ENCODE measurements around the gene TPD52L2. TPM values are rescaled to one million over a fixed set of nuclear protein-coding genes. Genes with fewer than 3 reads are reported as not detected.

TPD52L2 gene
- total RNA-seq, 1 experiment from 2014 or later = 149 TPM

DNA sequence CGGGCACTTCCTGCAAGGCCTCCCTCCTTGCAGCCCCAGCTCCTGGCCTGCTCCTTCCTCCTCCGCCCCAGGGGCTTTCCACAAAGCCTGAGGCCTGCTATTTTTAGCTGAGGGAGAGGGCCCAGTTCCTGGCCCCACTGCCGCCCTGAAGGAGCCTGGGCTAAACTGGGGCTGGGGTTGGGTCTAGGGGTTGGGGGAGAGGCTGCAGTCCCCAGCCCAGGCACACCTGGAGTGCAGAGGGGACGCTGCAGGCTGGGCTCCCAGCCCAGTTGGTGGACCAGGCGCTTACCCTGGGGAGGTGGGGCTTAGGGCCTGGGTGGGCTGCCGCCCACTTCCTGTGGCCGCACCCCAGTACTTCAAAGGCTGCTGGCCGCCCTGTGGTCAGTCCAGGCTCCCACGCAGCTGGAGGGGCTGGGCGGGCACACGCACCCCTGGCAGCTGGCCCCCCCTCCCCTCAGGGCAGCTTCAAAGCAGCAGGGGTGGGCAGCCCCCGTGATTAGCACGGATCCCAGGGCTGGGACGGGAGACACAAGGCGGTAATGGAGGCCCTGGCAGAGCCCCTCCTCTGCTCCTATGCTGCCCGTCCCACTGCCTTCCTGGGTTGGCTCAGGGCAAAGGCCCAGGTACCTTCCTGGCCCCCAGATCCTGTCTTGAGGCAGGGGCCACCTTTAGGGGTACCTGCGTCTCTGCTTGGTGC is 10.9 kb upstream of the TPD52L2 start:
- peaks cover 10% of the 10 kb centered on the region for H3K4me1 ChIP-seq (replicated peaks; ENCODE audit: insufficient read depth)
- no peak for DNase-seq
- H3K79me2 ChIP-seq (ENCODE audit: low read depth) = no peaks in the 10 kb centered on the region
- H2AFZ ChIP-seq = no peak overlapping the region
- no peaks in the 10 kb centered on the region for H3K27me3 ChIP-seq (ENCODE audit: insufficient read depth, low read depth)
- no peaks in the 10 kb centered on the region for H3K9me3 ChIP-seq (ENCODE audit: insufficient read depth, low read depth)
- peaks cover 35% of the 10 kb centered on the region for H3F3A ChIP-seq (ENCODE audit: insufficient read depth, low read depth)
- H3K9me2 ChIP-seq (ENCODE audit: insufficient read depth) = no peaks in the 10 kb centered on the region
- BruUV-seq (replicated peaks) = no TSS peak
- no peak overlapping the region for H3K4me2 ChIP-seq
- H3K27ac ChIP-seq = no peak overlapping the region
- no peak overlapping the region for H3K4me3 ChIP-seq
- no peaks in the 10 kb centered on the region for H3K36me3 ChIP-seq (ENCODE audit: low read depth)
- POLR2A ChIA-PET (ENCODE audit: unreplicated experiment) = interaction anchor here (0.6 to 0.9 kb wide), 3 partner anchors 43 to 120 kb away, joined by 5 to 25 read pairs (median 16); no protein-coding TSS in a partner anchor
- CTCF ChIA-PET = no interaction called here
- intact Hi-C loops (cut with micrococcal nuclease; ENCODE audit: unreplicated experiment) = no loop called here
- TF ChIP-seq EZH2 (IDR thresholded peaks at IDR 0.05; ENCODE audit: low read depth) = no peak
- TF ChIP-seq, protein P1, sequence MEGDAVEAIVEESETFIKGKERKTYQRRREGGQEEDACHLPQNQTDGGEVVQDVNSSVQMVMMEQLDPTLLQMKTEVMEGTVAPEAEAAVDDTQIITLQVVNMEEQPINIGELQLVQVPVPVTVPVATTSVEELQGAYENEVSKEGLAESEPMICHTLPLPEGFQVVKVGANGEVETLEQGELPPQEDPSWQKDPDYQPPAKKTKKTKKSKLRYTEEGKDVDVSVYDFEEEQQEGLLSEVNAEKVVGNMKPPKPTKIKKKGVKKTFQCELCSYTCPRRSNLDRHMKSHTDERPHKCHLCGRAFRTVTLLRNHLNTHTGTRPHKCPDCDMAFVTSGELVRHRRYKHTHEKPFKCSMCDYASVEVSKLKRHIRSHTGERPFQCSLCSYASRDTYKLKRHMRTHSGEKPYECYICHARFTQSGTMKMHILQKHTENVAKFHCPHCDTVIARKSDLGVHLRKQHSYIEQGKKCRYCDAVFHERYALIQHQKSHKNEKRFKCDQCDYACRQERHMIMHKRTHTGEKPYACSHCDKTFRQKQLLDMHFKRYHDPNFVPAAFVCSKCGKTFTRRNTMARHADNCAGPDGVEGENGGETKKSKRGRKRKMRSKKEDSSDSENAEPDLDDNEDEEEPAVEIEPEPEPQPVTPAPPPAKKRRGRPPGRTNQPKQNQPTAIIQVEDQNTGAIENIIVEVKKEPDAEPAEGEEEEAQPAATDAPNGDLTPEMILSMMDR (conservative IDR thresholded peaks at IDR 0.05) = no peak
- H4K20me1 ChIP-seq (ENCODE audit: insufficient read depth) = peaks cover 10% of the 10 kb centered on the region

DNA sequence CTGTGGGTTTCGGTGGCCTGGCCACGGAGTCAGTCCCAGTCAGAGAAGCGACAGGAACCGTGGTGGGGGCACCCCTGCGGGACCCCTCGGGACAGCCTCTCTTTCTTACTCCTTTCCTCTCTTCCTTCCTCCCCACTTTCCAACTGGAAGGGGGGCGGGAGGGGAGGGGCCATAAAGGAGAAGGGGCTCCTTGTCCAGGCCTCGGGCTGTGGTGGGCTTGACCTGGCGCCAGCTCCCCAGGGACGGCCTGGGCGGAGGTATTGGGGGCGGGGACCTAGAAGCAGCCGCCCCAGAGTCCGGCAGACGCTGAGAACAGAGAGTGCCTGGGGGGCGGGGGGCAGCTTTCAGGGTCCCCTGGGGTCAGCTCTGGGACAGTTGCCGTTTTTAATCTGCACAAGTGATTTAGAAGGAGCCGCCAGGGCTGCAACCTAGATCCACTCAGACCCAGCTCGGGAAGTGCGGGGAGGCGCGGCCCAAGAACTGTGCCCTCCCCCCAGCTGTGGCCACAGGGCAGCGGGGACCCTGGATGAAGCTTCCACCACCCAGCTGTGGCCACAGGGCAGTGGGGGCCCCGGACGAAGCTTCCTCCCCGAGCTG is 10.2 kb upstream of the TPD52L2 start:
- Histone ChIP-seq H3K9me2 (ENCODE audit: insufficient read depth) (no peaks in the 10 kb centered on the region), H3K4me3 (no peak overlapping the region), H3K4me1 (replicated peaks; ENCODE audit: insufficient read depth) (peaks cover 10% of the 10 kb centered on the region), H3K36me3 (ENCODE audit: low read depth) (no peaks in the 10 kb centered on the region), H2AFZ (no peak overlapping the region), H3K4me2 (no peak overlapping the region), H3K27ac (no peak overlapping the region), H4K20me1 (ENCODE audit: insufficient read depth) (peaks cover 10% of the 10 kb centered on the region), H3K79me2 (ENCODE audit: low read depth) (no peaks in the 10 kb centered on the region), H3F3A (ENCODE audit: insufficient read depth, low read depth) (peaks cover 41% of the 10 kb centered on the region), H3K27me3 (ENCODE audit: insufficient read depth, low read depth) (no peaks in the 10 kb centered on the region), H3K9me3 (ENCODE audit: insufficient read depth, low read depth) (no peaks in the 10 kb centered on the region)
- POLR2A ChIA-PET (ENCODE audit: unreplicated experiment) = interaction anchor here (0.6 kb wide), 1 partner anchor 93 kb away, joined by 5 read pairs; no protein-coding TSS in a partner anchor
- CTCF ChIA-PET = no interaction called here
- TF ChIP-seq, protein P1 (conservative IDR thresholded peaks at IDR 0.05) = no peak
- no peak for TF ChIP-seq EZH2 (IDR thresholded peaks at IDR 0.05; ENCODE audit: low read depth)
- BruUV-seq (replicated peaks) = no TSS peak
- no peak for DNase-seq
- intact Hi-C loops (cut with micrococcal nuclease; ENCODE audit: unreplicated experiment) = no loop called here

DNA sequence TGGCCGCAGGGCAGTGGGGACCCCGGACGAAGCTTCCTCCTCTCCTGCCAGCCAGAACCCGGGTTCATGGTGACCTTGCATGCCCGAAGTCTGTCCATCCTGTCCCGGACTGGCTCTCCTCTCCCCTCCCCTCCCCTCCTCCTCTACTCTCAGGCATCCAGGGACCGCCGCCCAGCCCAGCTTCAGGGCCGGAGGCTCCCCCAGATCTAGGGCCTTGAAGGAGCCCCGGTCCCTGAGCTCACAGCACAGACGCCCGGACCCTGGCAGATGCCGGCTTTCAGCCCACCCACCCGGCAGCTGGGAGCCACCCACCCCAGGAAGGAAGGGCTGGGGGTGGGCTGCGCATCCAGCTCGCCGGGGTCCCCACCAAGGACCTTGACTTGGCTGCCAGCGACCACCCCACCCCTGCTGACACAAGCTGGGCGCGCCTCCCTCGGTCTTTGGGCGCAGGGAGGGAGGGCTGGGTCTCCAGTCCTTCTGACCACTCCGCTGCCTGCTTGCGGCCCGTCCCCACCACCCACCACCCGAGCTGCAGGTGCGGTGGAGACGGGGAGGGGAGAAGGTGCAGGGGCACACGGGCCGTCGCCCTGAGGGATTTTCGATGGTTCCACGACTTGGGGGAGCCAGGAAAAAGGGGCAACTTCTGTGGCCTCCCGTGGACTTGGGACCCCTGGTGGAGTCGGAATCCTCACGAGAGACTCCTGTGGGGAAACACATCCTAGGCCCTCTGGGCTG is 9.5 kb upstream of the TPD52L2 start:
- H3K9me2 ChIP-seq (ENCODE audit: insufficient read depth) = no peaks in the 10 kb centered on the region
- no peak overlapping the region for H3K27ac ChIP-seq
- DNase-seq = no peak
- no peaks in the 10 kb centered on the region for H3K27me3 ChIP-seq (ENCODE audit: insufficient read depth, low read depth)
- intact Hi-C loops (cut with micrococcal nuclease; ENCODE audit: unreplicated experiment) = no loop called here
- H4K20me1 ChIP-seq (ENCODE audit: insufficient read depth) = peaks cover 10% of the 10 kb centered on the region
- peaks cover 45% of the 10 kb centered on the region for H3F3A ChIP-seq (ENCODE audit: insufficient read depth, low read depth)
- CTCF ChIA-PET = no interaction called here
- no peaks in the 10 kb centered on the region for H3K9me3 ChIP-seq (ENCODE audit: insufficient read depth, low read depth)
- no peaks in the 10 kb centered on the region for H3K36me3 ChIP-seq (ENCODE audit: low read depth)
- H3K4me1 ChIP-seq (replicated peaks; ENCODE audit: insufficient read depth) = peaks cover 10% of the 10 kb centered on the region
- H3K4me3 ChIP-seq = no peak overlapping the region
- BruUV-seq (replicated peaks) = no TSS peak
- POLR2A ChIA-PET (ENCODE audit: unreplicated experiment) = interaction anchor here (0.5 kb wide), 1 partner anchor 9 kb away, joined by 3 read pairs; no protein-coding TSS in a partner anchor
- H3K79me2 ChIP-seq (ENCODE audit: low read depth) = no peaks in the 10 kb centered on the region
- TF ChIP-seq, protein P1 (conservative IDR thresholded peaks at IDR 0.05) = no peak
- TF ChIP-seq EZH2 (IDR thresholded peaks at IDR 0.05; ENCODE audit: low read depth) = no peak
- no peak overlapping the region for H2AFZ ChIP-seq
- H3K4me2 ChIP-seq = no peak overlapping the region
